HG03521 (cell line): ENCODE results near the gene SV2C.

Source experiments
- ATAC-seq: cut with Tn5 transposase; IDR thresholded peaks from one replicate; pipeline ENCODE4 v1.9.1; 2021; ENCODE audit warnings: mild to moderate bottlenecking, moderate library complexity; ENCODE audit not compliant: unreplicated experiment

SV2C gene

GRCh38 chr5:76099286-76099702 is 16.1 kb downstream of the SV2C start:
- no peak for ATAC-seq

GRCh38 chr5:76099756-76100155 is 16.6 kb downstream of the SV2C start:
- ATAC-seq, result no peak

- no peak for ATAC-seq
Measured at GRCh38 chr5:76104027-76104426, 20.8 kb downstream of the SV2C start.

GRCh38 chr5:76106149-76106548 is 23.0 kb downstream of the SV2C start:
- ATAC-seq, result no peak

- no peak for ATAC-seq
Measured at GRCh38 chr5:76111477-76112174, 28.4 kb downstream of the SV2C start.

- no peak for ATAC-seq
Measured at GRCh38 chr5:76113103-76113502, 29.9 kb downstream of the SV2C start.

GRCh38 chr5:76114179-76114851 is 31.1 kb downstream of the SV2C start:
- no peak for ATAC-seq

- no peak for ATAC-seq
Measured at GRCh38 chr5:76125346-76125745, 42.2 kb downstream of the SV2C start.

- no peak for ATAC-seq
Measured at GRCh38 chr5:76125888-76126287, 42.7 kb downstream of the SV2C start.

- ATAC-seq, result no peak
Measured at GRCh38 chr5:76134003-76134402, 50.8 kb downstream of the SV2C start.

GRCh38 chr5:76134646-76135045 is 51.5 kb downstream of the SV2C start:
- no peak for ATAC-seq

GRCh38 chr5:76137887-76138542 is 54.8 kb downstream of the SV2C start:
- ATAC-seq, result no peak

- no peak for ATAC-seq
Measured at GRCh38 chr5:76143884-76144283, 60.7 kb downstream of the SV2C start.

GRCh38 chr5:76144513-76145274 is 61.5 kb downstream of the SV2C start:
- ATAC-seq, result no peak

- no peak for ATAC-seq
Measured at GRCh38 chr5:76145945-76146344, 62.8 kb downstream of the SV2C start.

- no peak for ATAC-seq
Measured at GRCh38 chr5:76149636-76150035, 66.5 kb downstream of the SV2C start.

GRCh38 chr5:76152161-76152560 is 69.0 kb downstream of the SV2C start:
- no peak for ATAC-seq

GRCh38 chr5:76152700-76153099 is 69.5 kb downstream of the SV2C start:
- ATAC-seq, result no peak

GRCh38 chr5:76153271-76153670 is 70.1 kb downstream of the SV2C start:
- ATAC-seq, result no peak

GRCh38 chr5:76154009-76154690 is 71.0 kb downstream of the SV2C start:
- ATAC-seq, result no peak

GRCh38 chr5:76155536-76155935 is 72.4 kb downstream of the SV2C start:
- no peak for ATAC-seq
